Activated CD4-positive, CD25-positive, alpha-beta regulatory T cell (primary cell): ENCODE measurements around the gene XYLB.

ENCODE experiments used
- DNase-seq, 4 experiments: peaks; one replicate each; lab custom pipeline; 2025; lab: John Stamatoyannopoulos, UW

XYLB gene

DNA sequence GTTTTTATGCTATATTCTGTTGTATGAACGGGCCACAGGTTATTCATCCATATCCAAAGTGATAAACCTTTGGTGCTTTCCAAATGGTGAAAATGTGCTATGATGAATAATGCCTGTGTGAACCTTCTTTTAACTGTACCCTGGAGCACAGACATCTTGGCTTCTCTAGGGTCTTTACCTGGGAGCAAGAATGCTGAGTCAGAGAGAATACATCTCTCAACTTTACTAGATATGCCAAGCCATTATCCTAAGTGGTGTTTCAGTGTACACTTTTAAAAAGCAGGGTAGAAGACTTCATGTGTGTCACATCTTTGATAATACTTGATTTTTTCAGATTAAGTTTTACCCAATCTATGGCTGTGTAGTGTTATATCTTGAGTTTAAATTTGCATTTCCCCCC is 23.5 kb upstream of the XYLB start:
- DNase-seq: no peak

DNA sequence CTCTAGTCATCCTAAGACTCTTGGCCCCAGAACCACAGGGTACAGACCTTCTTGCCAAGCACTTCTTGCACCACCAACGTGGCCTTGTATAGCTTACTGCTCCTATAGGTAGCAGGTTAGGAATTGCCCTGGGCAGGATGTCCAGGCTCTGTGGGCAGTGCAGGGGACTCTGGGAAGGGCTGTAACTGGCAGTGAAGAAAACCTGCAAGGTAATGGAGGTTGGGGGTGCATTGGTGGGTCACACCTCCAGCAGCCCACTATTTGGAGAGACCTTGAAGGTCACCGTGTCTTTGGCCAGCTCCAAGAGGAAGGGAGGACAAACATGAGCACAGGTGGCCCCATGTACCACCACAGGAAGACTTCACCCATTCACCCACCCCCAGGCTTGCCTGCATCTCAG is 21.3 kb upstream of the XYLB start:
- no peak for DNase-seq

DNA sequence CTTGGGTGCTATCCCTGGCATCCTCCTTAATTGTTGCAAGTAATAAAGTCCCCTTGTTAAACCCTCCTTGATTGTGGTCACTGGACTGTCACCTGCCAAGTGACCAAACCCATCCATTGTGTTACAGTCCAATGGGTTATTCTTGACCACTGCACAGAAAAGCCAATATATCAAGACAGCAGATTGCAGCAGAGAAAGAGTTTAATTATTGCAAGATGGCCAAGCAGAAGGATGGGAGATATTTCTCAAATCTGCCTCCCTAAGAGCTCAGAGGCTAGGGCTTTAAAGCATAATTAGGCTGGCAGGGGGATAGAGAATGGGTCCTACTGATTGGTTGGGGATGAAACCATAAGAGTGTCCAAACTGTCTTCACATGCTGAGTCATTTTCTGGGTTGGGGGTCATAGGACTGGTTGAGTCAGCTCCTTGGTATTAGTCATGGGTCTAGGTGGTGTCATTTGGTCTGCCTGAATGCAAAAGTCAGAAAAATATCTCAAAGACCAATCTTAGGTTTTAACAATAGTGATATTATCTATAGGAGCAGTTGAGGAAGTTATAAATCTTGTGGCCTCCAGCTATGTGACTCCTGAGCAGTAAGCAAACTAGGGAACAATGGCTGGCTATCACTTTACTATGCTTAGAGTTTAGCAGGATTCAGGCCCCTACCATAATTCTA is 19.1 kb upstream of the XYLB start:
- DNase-seq: no peak

DNA sequence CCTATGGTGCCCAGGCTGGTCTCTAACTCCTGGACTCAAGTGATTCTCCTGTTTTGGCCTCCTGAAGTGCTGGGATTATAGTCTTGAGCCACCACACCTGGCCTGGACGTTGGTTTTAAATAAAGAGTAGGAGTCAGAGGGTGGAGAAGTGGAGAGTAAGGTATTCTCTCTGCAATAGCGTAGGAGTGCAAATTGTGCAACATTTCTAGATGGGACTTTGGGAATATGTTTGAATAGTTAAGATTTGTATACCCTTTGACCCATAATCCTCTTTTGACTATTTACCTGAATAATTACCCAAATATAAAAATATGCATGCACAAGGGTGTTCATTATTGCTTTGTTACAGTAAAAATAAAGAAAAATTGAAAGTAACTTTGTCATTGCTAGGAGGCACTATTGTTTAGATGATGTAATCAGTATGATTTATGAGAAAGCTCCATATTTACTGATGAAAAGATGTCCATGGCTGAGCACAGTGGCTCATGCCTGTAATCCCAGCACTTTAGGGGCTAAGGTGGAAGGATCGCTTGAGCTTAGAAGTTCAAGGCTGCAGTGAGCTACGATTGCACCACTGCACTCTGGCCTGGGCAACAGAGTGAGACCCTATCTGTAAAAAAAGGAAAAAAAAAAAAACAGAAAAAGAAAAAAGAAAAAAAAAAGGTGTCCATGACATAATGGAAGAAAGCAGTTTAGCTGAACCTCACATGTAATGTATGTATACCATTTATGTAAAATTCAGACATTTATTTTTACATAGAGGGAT is 15.1 kb upstream of the XYLB start:
- DNase-seq: no peak

DNA sequence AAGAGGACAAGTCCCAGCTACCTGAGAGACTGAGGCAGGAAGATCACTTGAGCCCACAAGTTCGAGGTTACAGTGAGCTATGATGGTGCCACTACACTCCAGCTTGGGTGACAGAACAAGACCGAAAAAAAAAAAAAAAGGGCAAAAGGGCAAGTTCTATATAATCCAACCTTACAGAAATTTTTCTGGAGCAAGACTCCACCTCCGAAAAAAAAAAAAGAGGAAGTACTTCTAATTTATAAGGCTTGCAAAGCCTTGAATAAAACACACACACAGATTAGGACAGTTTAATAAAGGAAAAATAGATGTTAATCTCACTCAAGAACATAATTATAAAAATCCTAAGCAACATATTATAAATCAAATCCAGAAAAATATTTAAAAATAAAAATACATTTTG is 14.4 kb upstream of the XYLB start:
- DNase-seq: no peak

DNA sequence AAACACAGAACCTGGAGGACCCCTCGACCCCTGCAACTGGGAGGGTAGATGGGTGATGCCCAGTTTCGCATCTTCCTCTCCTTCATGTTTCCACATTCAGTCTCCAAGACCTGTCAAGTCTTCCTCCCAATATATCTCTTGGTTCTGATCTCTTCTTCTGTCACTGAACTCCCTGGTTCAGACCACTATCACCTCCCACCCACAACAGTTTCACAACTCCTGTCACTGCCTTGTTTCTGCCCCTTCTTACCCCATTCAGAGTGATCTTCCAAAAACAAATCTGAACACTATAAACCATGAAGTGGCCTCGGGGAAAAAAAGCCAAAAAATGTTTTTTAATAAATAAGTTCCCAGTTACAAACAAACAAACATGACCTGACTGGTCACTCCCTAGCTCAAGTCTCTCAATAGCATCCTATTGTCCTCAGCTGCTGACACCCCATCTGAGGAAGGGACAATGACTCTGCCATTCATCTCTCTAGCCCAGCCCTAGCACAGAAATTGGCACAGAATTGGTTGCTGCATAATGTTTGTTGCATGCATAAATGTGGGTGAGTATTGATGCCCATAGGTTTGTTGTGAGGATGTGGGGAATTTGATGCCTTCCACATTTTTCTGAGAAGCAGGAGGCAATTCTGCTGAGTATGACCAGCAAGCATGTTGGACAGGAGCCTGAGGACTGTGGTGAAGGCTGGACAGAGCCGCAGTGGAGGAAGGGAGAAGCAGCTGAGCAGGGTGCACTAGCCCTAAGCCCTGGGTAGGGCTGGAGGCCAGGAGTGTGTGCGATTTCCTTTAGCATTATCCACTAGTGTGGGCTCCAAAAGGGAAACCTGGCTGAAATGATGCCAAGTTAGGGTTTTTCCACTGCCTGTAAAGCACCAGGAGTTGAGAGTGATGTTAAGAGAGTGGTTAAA is 12.2 kb upstream of the XYLB start:
- DNase-seq: no peak

DNA sequence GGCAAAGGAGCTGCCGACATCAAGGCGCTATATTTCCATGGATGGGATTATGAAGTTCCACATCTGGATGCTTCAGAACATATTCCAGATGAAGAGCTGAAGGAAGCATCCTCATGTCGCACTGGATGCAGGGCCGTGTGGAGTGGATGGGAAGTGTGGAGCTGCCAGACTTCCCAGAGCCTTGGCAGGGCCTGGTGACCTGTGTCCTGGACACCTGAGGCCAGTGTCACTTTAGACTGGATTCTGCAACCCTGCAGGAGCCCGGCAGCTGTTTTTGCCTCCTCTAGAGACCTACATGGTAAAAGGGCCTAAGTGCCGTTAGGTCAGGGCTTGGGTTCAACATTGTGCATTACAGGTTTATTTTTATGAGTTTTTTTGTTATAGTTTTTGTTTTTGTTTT is 11.3 kb upstream of the XYLB start:
- no peak for DNase-seq

DNA sequence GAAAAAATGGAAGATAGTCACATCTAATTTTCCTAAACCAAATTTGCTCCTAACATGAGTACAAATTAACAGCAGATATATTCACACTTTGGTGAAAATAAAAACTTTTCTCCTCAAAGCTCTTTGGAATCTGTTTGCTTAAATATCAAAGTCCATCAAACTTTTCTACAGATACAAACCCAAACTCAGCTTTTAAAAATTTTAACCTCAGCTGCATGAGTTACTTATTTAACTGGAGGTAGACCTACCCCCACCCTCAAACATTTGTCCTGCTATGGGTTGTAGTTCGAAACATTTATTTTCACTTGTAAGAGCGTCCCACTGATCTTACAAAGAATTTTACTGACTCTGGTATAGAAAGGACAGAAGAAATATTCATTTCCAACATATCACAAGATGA is 8.9 kb upstream of the XYLB start:
- no peak for DNase-seq

DNA sequence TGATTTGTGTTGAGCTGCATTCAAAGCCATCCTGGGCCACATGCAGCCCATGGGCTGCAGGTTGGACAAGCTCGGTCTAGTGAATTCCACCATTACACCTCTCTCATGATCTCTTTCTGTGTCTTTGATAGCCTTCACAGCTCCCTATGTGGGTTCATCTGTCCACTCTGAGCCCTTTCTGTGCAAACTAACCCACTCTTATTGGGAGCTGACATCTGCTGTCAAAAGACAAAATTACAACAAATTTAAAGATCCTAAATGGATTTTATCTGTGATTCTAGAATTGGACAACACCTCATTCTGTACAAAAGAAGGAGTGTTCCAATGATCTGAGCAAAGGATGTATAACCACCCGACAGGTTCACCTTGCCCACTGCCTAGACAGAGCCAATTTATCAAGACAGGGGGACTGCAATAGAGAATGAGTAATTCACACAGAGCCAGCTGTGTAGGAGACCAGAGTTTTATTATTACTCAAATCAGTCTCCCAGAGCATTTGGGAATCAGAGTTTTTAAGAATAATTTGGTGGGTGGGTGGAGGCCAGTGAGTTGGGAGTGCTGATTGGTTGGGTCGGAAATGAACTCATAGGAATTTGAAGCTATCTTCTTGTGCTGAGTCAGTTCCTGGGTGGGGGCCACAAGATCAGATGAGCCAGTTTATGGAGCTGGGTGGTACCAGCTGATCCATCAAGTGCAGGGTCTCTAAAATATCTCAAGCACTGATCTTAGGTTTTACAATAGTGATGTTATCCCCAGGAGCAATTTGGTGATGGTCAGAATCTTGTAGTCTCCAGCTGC is 2.6 kb upstream of the XYLB start:
- no peak for DNase-seq

DNA sequence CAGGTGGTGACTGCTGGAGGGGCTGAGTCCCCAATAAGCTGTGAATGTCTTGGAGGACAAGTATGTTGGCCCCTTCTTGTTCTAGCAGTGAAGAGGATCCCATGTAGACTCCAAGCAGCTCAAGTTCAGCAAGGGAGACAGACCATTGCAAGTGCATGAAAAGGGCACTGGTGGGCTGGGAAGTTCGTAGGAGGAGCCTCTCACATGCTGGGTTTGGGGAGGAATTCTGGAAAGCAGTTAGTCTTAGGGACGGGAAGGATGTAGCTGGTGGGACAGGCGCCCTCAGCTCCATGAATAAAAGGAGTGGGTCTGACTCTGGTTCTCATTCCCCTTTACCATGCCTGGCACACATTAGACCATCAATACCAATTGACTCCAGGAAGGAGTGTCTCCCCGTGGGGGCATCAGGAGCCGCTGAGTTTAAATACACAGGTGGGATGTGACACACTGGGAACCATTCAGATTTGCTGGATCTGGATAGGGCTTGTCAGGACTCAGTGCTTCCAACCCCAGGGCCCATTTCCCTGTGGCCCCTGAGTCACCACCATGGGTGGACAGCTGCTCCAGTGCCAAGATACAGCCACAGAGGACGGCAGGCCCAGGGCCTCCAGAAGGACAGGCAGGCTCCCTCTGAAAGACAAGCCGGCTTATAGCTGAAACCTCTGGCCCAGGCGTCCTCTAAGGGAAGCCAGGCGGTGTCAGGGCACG is 552 bp upstream of the XYLB start:
- DNase-seq: no peak

DNA sequence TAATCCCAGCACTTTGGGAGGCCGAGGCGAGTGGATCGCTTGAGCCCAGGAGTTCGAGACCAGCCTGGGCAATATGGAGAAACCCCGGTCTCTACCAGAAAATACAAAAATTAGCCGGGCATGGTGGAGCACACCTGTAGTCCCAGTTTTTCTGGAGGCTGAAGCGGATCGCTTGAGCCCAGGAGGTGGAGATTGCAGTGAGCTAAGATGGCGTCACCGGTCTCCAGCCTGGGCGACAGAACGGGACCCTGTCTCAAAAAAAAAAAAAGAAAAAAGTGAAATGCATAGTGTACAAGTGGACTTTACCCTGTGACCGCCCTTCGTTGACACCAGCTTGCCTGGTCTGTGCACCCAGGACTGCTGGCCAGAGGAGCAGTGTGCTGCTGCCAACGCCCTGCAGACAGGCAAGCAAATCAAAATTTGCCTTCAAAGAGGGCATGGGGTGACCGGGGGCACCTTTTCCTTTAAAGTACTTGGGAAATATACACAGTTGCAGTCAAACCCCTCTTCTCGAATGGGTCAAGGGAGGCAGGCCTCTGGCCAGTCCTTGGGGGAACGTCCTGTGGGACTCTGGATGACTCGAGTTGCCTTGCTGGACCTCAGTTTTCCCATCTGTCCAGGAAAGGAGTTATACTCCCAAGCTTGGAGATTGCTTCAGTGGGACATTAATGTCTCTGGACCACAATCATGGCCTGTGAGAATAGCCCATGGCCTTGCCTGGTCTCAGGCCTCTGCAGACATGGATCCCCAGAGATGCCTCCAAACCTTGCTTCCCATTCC is 1.0 kb downstream of the XYLB start:
- DNase-seq: no peak

DNA sequence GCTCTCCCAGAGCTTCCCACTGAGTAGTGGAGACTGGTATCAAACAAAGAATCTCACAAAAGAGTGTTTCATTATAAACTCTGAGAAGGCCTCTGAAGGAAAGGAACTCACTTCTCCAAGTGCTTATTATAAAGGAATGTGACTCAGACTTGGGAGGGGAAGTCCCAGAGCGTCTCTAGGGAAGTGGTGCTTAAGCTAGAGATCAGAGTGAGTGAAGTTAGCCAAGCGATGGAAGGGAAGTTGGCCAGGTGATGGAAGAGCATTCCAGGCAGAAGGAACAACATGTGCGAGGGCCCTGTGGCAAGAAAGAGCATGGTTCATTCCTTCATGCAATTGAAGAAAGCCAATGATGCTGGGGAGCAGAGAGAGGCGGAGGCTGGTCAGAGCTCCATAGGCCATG is 2.3 kb downstream of the XYLB start:
- no peak for DNase-seq

DNA sequence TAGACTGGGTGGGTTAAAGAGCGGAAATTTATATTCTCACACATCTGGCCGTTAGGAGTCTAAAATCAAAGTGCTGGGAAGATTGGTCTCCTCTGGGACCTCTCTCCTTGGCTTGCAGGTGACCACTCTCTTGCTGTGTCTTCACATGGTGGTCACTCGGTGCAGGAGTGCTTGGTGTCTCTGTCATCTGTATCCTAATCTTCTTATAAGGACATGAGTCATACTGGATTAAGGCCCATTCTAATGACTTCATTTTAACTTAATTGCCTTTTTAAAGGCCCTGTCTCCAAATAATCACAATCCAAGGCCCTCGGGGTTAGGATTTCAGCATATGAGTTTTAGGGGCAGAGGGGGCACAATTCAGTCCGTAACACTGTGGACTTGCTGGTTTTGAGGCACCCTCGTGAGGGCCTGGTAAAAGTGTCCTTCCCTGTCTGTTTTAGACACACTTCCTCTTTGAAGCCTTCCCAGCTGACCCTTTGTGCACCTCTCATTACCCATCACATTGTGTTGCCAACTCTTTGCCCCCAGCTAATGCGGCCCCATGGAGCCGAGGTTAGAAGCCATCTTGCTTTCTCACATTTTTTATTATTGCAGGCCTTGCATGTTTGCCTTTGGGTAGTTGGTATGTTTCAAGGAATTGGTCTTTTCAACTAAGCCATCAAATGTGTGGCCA is 3.2 kb downstream of the XYLB start:
- DNase-seq: no peak

DNA sequence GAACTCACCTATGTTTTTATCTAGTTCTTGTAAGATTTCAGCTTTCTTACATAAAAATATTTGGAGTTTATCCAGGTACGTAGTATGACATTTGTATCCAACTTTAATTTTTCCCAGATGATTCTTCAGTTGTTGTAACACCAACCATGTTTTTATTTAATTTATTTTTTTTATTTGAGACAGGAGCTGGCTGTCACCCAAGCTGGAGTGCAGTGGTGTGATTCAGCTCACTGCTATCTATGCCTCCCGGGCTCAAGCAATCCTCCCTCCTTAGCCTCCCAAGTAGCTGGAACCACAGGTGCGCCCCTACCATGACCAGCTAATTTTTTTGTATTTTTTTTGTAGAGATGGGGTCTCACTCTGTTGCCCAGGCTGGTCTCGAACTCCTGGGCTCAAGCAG is 6.6 kb downstream of the XYLB start:
- DNase-seq: no peak

DNA sequence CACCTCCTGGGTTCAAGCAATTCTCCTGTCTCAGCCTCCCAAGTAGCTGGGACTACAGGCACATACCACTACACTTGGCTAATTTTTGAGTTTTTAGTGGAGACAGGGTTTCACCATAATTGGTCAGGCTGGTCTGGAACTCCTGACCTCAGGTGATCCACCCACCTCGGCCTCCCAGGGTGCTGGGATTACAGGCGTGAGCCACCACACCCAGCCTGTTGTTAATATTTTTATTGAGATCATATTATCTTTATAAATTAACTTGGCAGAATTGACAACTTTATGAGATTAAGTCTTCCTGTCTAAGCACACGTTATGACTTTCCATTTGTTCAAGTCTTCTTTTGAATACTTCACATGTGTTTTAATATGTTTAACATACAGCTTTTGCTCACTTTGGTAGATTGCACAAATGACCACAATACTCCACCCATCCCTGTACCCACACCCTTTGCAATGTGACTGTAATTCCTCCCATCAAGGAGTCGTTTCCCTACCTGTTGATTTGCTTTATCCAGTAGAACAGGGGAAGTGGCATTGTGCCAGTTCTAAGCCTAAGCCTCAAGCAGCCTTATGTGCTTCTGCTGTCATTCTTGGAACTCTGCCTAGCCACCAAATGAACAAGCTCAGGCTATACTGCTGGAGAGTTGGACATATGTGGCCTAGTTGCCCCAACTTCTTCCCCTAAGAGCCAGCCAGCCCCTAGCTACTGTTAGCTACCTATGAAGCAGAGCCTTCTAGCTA is 8.2 kb downstream of the XYLB start:
- no peak for DNase-seq

DNA sequence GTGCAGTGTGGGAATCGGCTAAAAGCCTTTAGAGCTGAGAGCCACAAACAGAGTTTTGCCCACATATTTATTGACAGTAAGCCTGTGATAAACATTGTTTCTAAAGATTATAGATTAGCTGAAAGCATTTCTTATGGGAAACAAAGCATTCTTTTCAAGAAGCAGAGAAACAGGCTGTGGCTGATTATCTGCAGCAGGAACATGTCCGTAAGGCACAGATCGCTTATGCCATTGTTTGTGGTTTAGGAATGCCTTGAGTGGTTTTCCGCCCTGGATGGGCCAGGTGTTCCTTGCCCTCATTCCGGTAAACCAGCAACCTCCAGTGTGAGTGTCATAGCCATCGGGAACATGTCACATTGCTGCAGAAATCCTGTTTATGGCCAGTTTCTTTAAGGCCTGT is 12.5 kb downstream of the XYLB start:
- no peak for DNase-seq

DNA sequence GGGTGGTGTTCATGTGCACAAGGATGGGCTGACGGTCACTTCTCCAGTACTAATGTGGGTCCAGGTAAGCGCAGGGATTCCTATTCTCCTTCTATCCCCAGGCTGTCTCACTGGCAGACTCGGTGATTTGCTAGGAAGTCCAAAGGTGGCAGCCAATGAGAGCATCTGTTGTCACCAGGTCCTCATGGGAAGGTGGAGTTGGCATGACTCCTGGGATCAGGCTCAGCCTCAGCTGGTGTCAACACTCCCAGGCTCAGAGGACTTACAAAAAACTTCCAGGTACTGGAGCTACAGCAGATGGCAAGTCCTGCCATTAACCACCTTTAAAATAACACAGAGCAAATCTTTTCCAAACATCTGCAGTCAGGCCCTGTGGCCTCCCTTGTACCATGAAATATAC is 13.8 kb downstream of the XYLB start:
- no peak for DNase-seq

DNA sequence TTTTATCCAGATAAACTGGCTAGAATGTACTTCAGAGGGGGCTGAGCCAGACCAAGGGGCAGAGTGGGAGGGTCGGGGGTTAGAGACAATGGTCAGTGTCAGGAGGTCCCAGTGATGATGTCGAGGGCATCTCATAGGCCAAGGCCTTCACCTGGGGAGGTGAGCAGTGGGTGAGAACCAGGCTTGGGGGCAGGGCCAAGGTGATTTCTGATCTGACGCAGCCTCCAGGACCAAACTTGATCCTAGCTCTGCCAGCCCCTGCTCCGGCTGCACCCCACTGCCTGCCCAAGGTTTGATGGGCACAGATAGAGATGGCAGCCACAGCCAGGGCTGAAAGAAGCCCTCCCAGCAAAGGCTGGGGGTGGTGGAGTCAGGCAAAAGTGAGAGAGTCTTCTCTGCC is 14.9 kb downstream of the XYLB start:
- no peak for DNase-seq

DNA sequence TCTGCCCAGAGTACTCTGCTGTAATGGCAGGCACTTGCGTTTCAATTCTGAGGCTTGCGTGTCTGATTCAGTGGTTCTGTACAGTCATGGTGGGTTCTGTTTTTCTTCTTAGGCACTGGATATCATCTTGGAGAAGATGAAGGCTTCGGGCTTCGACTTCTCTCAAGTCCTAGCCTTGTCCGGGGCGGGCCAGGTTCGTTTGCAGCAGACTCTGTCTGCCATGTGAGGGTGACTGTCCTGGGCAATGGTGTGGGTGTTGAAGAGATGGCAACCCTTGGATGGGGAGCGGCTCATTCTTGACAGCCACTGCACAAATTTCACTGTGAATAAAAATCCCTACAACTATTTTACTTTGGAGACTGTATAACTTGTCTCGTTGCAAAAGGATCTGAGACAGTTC is 16.2 kb downstream of the XYLB start:
- no peak for DNase-seq
